HG03103 (cell line): Measurements from ENCODE around the gene ZSCAN22.

ENCODE experiments used
- ATAC-seq: cut with Tn5 transposase; IDR thresholded peaks from one replicate; pipeline ENCODE4 v1.9.1; 2021; ENCODE audit warnings: low read depth; ENCODE audit not compliant: unreplicated experiment

ZSCAN22 gene

DNA sequence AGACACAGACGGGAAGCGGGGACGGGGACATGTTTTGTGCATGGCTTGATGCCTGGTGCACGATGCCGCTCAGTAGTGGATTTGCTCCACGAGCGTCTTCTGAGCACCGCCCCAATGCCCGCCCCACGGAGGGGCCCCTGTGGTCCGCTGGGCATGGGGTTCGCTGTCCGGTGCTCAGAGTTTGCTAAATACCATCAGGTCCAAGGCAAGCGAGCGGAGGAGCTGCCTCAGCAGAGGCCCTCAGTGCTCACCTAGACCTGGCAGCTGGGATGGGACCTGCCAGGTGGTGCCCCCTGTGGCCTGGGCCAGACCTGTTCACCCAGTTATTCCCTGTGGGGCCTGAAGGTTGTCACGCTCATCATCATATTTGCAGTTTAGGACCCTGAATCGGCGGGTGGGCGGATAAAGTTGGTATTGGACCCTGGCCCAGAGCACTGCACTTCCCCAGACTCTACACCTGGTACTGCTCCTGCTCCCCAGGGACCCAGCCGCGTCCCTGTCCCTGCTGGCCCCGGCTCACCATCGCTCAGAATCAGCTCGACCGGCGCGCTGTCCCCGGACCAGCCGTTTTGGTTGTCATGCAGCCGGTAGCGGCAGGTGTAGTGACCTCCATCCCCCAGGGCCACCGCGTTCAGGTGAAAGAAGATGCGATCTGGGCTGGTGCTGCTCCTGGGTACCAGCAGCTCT lies 24.2 kb downstream of the ZSCAN22 start:
- no peak for ATAC-seq

DNA sequence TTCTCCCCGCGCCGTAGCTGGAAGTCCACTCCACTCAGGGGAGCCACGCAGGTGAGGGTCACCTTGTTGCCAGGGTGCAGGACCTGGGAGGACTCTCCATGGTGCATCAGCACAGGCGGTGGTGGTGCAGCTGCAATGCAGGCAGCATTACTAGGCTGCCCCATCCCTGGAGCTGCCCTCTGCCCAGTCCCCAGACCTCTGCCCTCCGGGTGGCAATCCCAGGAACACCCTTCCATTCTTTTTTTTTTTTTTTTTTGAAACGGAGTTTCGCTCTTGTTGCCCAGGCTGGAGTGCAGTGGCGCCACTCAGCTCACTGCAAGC lies 24.7 kb downstream of the ZSCAN22 start:
- ATAC-seq, result no peak

DNA sequence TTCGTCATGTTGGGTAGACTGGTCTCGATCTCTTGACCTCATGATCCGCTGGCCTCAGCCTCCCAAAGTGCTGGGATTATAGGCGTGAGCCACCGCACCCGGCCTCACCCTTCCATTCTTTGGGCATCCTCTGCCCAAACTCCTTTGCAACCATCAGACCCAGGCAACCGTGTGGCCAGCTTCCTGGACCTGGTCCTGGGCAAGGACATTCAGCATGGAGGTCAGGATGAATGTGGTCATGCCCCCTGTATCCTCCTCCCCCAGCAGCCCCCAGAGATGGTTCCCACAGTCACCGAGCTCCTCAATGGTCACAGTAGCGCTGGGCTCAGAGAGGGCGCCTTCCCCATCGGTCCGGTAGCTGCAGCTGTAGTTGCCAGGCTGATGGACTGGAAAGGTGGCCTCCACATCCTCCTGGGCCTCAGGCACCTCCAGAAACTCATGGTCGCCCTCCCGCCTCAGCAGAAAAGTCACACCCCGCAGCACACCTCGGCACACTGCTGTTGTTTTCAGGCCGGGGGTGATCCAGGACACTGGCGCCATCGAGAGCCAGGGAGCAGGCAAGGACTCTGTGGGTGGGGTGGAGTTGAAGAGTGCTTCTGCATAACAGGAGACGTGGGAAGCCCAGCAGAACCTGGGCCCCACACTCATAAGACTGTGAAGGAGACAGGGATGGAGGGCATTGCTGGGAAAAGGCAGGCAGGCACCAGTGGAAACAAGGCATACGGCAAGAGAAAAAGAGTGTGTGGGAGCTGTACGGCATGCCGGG lies 25.4 kb downstream of the ZSCAN22 start:
- no peak for ATAC-seq

DNA sequence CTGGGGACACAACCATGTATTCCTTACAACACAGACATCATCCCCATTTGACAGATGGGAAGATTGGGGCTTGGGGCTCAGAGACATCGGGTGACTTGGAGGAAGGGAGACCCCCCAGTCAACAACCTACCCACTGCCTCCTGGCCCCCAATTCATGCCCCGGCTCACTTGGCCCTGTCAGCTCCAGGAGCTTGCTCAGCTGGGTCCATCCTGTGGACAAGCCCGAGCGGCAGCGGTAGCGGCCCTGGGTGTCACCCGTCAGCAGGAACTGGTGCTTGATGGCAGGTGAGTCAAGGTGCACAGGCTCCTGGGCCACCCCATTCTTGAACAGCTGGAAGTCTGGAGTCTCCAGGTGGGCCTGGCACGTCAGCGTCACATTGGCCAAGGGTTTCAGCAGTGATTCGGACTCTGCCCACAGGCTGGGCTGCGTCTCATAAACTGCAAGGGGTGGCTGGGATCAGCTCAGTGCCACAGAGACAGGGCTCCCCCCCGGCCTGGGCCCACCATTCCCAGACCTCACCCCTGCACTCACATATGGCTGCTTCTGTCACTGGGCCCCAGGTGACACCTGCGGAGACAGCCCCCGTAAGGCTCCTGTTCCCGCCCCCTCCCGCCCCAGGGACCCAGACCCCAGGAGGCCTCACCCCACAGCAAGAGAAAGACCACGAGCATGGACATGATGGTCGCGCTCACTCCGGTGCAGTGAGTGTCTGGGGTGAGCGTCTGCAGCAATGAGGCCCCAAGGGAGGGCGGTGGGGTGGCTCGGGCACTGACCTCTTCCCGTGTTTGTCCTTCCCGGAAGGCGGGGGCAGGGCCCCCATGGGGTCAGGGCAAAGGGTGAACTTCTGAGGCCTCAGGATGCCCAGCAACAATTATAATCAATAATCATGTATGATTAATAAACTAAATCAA lies 26.2 kb downstream of the ZSCAN22 start, which contains the start of gene A1BG:
A1BG (minus strand) TSS at position 733 of the 912 bp plus-strand sequence; CDS start at position 678, 55 bp downstream.
- no peak for ATAC-seq

DNA sequence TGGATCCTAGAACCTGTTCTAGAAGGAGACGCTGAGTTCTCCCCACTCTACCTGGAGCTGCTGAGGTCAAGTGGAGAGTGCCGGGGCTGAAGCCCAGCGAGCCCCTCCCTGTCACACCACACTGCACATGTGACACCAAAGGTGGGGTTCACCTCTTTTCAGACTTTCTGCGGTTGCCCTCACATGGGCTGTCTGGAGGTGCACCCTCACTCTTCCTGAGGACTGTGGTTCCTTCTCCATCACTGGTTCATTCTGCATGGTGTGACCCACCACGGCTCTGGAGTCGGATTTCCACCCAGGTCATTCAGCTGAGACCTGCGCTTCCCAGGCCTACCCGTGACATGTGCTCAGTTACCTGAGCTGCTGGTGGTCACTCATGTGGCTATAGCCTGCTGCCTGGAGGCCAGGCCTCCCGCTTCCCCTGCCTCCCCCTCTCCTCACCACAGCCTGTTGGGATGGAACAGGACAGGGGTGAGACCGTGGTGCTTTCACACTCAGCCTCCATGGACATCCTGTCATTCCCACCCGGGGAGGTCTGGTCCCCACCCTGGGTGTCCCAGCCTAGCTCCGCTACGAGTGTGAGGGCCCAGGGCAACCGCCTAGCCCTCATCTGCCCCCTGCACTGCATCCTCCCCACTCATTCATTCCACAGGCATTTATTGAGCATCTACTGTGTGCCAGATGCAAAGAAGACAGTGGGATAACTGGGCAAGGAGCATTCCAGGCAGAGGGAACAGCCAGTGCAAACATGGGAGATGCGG lies 27.1 kb downstream of the ZSCAN22 start:
- ATAC-seq, result no peak

DNA sequence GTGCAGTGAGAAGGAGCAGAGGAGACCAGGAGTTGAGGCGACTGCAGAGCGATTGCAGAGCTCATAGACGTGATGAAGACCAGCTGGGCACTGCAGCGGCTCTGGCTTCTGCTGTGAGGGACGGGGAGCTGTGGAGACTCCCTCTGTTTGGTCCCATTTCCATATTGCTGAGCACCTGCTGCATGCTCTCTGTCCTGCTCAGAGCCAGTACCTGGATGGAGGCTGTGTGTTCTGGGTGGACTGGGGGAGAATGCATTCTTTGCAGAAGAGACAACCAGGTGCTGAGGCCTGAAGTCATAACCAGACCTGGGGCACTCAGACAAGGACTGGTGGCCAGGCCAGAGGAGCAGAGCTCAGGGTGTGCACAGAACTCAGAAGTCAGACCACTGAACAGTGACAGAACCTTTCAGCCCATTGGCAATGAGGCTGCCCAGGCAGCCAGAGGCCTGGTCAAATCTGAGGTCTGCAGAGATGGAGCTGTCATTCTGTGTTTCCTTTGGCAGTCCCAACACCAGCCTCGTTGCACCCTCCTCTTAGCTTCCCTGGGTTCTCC lies 27.8 kb downstream of the ZSCAN22 start:
- no peak for ATAC-seq

DNA sequence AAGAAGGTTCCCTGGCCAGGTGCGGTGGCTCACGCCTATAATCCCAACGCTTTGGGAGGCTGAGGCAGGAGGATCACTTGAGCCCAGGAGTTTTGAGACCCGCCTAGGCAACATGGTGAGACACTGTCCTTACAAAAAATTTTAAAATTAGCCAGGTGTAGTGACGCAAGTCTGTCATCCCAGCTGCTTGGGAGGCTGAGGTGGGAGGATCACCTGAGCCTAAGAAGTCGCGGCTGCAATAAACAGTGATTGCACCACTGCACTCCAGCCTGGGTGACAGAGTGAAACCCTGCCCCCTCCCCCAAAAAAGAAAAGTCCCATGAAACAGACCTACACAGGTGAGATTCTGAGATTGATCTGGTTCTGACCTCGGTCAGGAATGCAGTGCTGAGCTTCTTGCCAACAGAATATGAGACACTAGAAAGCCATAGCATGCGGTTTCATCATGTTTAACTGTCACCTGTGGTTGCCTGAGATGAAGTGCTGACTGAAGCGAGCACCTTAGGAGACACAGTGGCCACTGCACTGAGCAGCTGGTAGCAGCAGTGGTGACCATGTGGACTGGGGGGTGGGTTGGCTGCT lies 28.5 kb downstream of the ZSCAN22 start:
- ATAC-seq, result no peak

DNA sequence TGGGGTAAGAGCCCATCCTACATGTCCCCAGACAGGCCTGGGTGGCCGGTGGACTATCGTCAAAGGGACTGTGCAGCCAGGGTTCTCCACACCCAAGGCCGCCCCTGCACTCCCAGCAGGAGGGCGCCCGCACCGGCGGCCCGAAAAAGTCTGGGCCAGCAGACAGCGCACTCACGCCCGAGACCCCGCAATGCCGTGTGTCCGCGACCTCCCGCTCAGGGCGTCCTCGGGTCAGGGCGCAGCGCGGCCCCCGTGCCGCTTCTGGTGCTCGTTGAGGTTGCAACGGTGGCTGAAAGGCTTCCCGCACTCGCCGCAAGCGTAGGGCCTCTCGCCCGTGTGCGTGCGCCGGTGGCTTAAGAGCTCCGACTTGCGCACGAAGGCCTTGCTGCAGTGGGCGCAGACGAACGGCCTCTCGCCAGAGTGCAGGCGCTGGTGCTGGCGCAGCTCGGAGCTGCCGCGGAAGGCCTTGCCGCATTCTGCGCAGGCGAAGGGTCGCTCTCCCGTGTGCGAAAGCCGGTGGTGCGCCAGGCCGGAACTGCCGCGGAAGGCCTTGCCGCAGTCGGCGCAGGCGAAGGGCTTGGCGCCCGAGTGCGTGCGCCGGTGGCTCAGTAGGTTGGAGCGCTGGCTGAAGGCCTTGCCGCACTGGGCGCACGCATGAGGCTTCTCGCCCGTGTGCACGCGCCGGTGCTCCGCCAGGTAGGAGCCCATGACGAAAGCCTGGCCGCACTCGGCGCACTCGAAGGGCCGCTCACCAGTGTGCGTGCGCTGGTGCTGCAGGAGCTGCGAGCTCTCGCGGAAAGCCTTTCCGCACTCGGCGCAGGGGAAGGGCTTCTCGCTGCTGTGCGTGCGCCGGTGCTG lies 29.3 kb downstream of the ZSCAN22 start:
- no peak for ATAC-seq

DNA sequence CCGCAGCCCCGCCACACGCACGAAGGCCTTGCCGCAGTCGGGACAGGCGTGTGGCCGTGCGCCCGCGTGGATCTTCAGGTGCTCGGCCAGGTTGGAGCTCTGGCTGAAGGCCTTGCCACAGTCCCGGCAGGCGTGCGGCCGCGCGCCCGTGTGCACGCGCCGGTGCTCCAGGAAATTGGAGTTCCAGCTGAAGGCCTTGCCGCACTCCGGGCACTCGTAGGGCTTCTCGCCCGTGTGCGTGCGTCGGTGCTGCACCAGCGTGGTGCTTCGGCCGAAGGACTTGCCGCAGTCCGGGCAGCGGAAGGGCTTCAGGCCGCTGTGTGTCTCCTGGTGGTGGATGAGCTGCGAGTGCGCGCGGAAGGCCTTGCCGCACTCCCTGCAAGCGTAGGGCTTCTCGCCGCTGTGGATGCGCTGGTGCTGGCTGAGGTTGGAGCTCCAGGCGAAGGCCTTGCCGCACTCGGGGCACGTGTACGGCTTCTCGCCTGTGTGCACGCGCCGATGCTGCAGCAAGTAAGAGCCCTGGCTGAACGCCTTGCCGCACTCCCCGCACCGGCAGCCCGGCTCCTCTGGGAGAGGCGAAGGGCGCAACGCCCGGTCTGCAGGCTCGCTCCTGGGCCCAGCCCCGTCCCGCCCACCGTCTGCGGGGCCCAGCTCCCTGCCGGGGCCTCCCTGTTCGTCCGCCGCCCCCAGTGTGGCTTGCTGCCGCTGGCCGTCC lies 30.1 kb downstream of the ZSCAN22 start:
- ATAC-seq, result no peak

DNA sequence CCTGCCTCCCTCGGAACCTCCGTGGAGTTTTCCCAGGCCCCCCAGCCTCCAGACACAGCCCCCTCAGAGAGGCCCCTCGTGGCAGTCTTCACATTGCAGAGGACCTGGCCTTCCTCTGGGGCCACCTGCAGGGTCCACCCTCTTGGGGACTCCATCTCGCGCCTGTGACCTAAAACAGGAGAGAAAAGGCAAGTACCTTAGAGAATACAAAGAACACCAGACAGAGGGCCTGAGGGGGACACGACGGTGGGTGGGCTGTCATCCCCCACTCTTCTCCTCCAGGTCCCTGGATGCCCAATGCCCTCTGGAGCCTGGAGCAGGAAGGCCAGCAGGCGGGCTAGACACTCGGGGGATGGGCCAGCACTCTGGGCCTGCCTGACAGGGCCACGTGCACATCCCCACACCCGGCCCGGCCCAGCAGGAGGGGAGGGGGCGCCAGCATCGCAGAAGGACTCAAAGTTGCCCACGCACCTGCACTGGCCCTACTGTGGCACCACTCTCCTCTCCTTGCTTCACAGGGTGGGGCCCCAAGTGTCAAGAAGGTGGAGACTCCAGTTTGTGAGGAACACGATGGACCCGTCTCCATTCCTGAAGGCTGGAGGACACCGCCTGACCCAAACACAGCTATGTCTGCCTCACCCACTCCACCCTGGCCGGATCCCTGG lies 30.8 kb downstream of the ZSCAN22 start:
- no peak for ATAC-seq

DNA sequence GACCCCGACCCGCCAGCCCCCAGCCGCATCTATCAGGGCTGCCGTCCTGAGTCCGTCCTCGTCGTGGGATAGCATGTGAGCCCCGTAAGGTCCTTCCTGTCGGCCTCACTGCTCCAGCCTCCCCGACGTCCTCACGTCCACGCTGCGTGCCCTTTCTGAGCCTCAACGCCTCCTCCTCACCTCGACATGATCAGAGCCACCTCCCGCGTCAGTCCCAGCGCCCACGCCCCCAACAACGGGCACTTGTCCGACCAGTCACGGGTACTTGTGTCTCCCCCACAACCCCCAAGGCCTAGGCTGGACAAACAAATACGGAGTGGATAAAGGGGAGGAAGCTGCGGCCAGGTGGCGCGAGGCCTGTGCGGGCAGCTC lies 35.1 kb downstream of the ZSCAN22 start:
- ATAC-seq, result peak; percentile 2

DNA sequence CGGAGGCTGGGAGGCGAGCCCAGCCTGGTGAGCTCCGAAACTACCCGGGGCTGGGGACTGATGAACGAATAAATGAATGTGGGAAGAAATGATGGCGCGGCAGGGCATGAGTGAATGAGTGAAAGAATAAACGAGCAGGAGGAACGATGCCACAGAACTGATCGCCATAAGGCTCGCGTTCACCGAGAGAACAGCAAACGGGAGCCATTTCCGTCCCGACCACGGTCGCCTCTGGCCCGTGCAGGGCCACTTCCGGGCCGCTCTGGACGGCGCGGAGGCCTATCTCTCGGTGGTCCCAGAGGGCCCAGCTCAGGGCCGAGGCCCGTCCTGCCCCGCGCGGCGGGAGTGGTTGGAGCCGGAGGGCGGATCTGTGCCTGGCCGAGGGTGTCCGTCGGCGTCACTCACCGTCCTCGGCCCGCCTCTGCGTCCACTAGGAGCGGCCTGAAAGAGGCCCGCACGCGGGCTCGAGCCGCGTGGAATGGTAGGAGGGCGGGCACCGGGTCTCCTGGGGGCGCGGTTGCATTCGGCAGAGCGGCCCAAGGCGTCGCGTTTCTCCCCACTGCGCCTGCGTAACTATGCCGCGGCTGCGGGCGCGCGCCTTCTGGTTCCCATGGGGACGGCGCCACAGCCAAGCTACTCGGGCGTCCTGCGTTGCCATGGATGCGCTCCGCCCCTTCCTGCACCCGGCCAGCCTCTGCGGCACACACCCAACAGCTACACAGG lies 35.6 kb downstream of the ZSCAN22 start, which contains the start of gene ZNF497:
ZNF497 (minus strand) TSS at position 480 of the 723 bp plus-strand sequence. CDS start 5,116 bp downstream, outside the sequence.
- peak; percentile 83 for ATAC-seq

DNA sequence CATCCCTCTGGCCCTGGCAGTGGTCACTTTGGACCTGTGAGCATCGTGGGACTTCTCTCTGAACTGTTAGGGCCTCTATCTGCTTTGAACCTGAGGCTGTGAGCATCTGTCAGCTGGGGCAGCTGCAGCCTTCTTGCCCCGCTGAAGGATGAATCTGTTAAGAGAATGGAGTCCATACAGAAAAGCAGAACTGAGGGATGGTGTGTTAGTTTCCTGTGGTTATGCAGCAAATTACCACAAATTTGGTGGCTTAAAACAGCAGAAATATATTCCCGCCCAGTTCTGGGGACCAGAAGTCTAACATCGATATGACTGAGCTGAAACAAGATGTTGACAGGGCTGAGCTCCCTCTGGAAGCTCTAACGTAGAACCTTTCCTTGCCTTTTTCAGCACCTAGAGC lies 37.4 kb downstream of the ZSCAN22 start:
- ATAC-seq, result no peak

DNA sequence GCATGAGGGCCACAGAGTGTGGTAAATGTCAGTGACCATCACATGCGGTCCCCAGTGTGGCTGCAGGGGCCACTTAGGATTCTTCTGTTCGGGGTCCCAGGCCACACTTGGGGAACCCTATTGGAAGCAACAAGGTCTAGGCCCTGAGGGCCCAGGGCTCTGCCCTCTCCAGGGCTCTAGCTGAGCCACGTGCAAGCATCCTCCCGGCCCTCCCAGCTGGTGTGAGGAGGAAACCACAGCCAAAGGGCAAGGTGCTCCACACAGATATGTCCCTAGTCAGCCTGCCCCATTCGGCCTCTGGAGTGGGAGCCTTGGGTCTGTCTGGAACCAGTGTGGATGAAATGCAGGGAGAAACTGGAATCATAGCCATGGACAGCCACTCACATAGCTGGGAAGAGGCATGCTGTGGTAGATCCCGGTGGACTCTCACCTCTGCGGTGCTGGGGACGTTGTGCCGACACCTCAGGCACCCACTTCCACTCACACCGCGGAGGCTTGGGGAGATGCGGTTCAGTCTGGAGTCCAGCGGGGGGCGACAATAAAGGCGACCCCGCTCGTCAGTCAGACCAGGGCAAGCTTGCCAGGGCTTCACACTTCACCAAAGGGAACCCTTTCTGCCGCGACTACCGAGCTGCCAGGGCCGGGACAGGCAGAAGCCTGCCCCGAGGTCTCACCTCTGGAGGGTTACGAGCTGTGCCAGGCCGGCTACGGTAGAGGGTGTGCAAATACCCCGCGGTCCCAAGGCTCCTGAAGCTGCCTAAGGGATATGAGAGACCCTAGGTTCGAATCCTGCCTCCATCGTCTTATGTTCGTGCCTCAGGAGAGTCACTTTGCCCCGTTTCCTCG lies 40.0 kb downstream of the ZSCAN22 start:
- ATAC-seq, result no peak

DNA sequence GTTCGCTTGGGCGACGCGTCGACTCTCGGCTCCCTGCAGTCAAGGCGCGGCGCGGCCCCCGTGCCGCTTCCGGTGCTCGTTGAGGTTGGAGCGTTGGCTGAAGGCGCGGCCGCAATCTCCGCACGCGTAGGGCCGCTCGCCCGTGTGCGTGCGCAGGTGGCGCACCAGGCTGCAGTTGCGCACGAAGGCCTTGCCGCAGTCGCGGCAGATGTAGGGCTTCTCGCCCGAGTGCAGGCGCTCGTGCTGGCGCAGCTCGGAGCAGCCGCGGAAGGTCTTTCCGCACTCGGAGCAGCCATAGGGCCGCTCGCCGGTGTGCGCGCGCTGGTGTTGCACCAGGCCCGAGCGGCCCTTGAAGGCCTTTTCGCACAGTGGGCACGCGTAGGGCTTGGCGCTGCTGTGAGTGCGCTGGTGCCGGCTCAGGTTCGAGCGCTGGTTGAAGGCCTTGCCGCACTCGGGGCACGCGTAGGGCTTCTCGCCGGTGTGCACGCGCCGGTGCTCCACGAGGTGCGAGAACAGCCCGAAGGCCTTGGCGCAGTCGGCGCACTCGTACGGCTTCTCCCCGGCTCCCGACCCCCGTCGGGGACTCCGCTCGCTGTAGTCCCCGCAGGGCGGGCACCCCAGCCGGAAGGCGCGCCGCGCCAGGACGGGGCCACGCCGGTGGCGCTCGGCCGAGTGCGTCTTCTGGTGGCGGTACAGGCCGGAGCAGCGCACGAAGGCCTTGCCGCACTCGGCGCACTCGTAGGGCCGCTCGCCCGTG lies 41.1 kb downstream of the ZSCAN22 start:
- ATAC-seq, result no peak
